Pancreas (tissue), 10 donors: ENCODE results near the gene SBF2. TPM values are rescaled to one million over a fixed set of nuclear protein-coding genes. Genes with fewer than 3 reads are reported as not detected.

Source experiments
- ATAC-seq, 4 donors: fragments of 200-7000 bp; cut with Tn5 transposase; one replicate each; pipeline versions ENCODE4 v1.8.0 to v1.9.1; 2020; ENCODE audit warnings: mild to moderate bottlenecking in 4 of 4, moderate library complexity in 4 of 4
- DNase-seq, 6 donors: peaks; one replicate each; pipeline ENCODE4 v3.0.0-alpha.2; 2020
- FAIRE-seq: peaks from 2 replicates; lab custom pipeline; 2012; peaks lifted over from hg19 to GRCh38; lab: Jason Lieb, UNC
- H3K27ac ChIP-seq, 4 donors: fragments of 200-600 bp; sonication (generic); 1 replicate in 3 of 4; 2 replicates in 1 of 4; pipeline versions ENCODE4 v1.5.0 to v1.8.0; 2020
- H3K27me3 ChIP-seq, 4 donors: fragments of 200-600 bp; one replicate each; pipeline ENCODE4 v1.8.0; 2021
- H3K36me3 ChIP-seq, 3 donors: fragments of 200-600 bp; sonication (generic) in 1 of 3; one replicate each; pipeline versions ENCODE4 v1.5.0 to v1.8.0; 2020 to 2021
- H3K4me1 ChIP-seq, 3 donors: fragments of 200-600 bp; one replicate each; pipeline ENCODE4 v1.8.0; 2021
- H3K4me3 ChIP-seq, 4 donors: fragments of 200-600 bp; sonication (generic) in 2 of 4; one replicate each; pipeline versions ENCODE4 v1.5.0 to v1.8.0; 2020 to 2021
- H3K9me3 ChIP-seq, 4 donors: fragments of 200-600 bp; one replicate each; pipeline ENCODE4 v1.8.0; 2021
- WGBS, 2 donors: extraction: QIAGEN DNeasy Blood & Tissue Kit; methylation state at CpG; one replicate each; pipeline ENCODE4 v1.1.7; 2013; 5-methylcytosine and 5-hydroxymethylcytosine counted together
- intact Hi-C, 3 donors: fragments of 100-400 bp; cut with DNase I; formaldehyde crosslinking; loops; one replicate each; pipeline versions ENCODE4 v1.11.1 to v1.14.2; 2022
- polyA plus RNA-seq, 2 donors: library from polyadenylated mRNA; stranded (reverse); fragments of 200-250 nt; gene quantifications; one replicate each; pipeline ENCODE4 v1.2.3, GENCODE V29; 2013
- total RNA-seq, 6 donors: library from RNA; stranded (reverse); fragmentation: NEBNext Ultra II Directional in 4 of 6; extraction: Animal tissue kit (Norgen Biotek cat#: 25700) in 4 of 6; gene quantifications; one replicate each; pipeline versions ENCODE4 v1.2.1 to v1.2.4, GENCODE V29; 2021 to 2023
- TF ChIP-seq, protein P1 (sequence below), 4 donors: fragments of 200-600 bp; sonication (generic) in 3 of 4; IDR thresholded peaks; one replicate each; pipeline versions ENCODE4 v1.5.0 to v1.8.0; 2021; ENCODE audit warnings: antibody characterized with exemption in 4 of 4
- donor health status: healthy with polysubstance abuse.
- donor health status: DM: no; HTN: no; CAD: no; lungs with moderate emphysema.
- donor health status: DM: no; HTN: no; CAD: no.
- donor health status: control.
- donor health status: control.
- donor health status: Bipolar disorder and iron deficiency.
- donor health status: DM: yes; HTN: yes; CAD: no.
- donor health status: DM: no; HTN: no; CAD: no.
- donor health status: DM: no; HTN: no; CAD: no.
- donor health status: DM: yes; HTN: yes; CAD: no.

The SBF2 gene
- total and polyA plus RNA-seq, 8 donors, result 4.6 to 21.8 (median 10.3) TPM

- H3K9me3 ChIP-seq, result no peaks in the 10 kb centered on the region
- DNase-seq (no peak), ATAC-seq (no peak), FAIRE-seq (no peak)
- H3K27ac ChIP-seq, result no peak overlapping the region
- no peak overlapping the region for H3K4me3 ChIP-seq
- WGBS, 2 donors, result 77 to 78% methylated on average over 4 of the region's 4 CpGs
- H3K27me3 ChIP-seq, result no peaks in the 10 kb centered on the region
- TF ChIP-seq, protein P1, sequence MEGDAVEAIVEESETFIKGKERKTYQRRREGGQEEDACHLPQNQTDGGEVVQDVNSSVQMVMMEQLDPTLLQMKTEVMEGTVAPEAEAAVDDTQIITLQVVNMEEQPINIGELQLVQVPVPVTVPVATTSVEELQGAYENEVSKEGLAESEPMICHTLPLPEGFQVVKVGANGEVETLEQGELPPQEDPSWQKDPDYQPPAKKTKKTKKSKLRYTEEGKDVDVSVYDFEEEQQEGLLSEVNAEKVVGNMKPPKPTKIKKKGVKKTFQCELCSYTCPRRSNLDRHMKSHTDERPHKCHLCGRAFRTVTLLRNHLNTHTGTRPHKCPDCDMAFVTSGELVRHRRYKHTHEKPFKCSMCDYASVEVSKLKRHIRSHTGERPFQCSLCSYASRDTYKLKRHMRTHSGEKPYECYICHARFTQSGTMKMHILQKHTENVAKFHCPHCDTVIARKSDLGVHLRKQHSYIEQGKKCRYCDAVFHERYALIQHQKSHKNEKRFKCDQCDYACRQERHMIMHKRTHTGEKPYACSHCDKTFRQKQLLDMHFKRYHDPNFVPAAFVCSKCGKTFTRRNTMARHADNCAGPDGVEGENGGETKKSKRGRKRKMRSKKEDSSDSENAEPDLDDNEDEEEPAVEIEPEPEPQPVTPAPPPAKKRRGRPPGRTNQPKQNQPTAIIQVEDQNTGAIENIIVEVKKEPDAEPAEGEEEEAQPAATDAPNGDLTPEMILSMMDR (IDR thresholded peaks at IDR 0.05), result no peak
- intact Hi-C loops, result no loop called here
- H3K36me3 ChIP-seq, result no peaks in the 10 kb centered on the region
- peaks cover 13 to 15% (median 13%) of the 10 kb centered on the region in 3 donors for H3K4me1 ChIP-seq
Measured at GRCh38 chr11:9858218-9858617, 435.8 kb downstream of the SBF2 start.

DNA sequence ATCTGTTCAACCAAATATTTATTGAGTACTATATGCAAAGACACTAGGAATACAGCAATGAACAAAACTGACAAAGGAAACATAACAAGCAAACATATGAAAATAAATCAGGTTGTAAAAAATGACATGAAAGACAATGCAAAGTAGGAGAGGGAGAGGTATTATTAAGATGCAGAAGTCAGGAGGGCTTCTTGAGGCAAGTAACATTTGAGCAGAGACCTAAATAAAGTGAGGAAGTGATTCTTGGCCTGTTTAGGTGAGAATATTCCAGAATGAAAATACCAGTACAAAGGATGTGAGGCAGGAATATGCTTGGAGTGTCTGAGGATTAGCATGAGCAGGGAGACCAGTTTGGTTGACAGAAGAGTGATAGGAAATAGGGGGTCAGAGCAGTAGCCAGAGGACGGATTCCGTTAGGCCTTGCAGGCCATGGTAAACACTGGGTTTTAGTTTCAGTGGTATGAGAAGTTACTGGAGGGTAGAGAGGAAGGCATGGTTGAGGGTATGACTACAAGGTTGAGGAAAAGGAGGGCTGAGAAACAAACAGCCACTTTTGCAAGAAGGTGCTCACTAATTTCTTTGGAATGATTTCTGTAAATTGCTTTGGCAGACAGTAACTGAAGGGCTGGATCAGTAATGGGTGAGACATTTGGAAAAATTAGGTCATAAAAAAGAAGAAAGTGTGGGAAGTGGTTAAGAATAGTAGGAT is 438.3 kb downstream of the SBF2 start:
- H3K4me3 ChIP-seq, result no peak overlapping the region
- H3K27ac ChIP-seq, result no peak overlapping the region
- no peaks in the 10 kb centered on the region for H3K36me3 ChIP-seq
- TF ChIP-seq, protein P1 (IDR thresholded peaks at IDR 0.05), result no peak
- DNase-seq, result no peak
- no peak for ATAC-seq
- FAIRE-seq, result no peak
- intact Hi-C loops, result no loop called here
- WGBS, 2 donors, result 92 to 98% methylated on average over 2 of the region's 2 CpGs
- peaks cover 13 to 15% (median 13%) of the 10 kb centered on the region in 3 donors for H3K4me1 ChIP-seq
- H3K9me3 ChIP-seq, result no peaks in the 10 kb centered on the region
- H3K27me3 ChIP-seq, result no peaks in the 10 kb centered on the region

GRCh38 chr11:9853929-9854552 is 440.0 kb downstream of the SBF2 start:
- peaks cover 0 to 4% (median 0%) of the 10 kb centered on the region in 3 donors for H3K36me3 ChIP-seq
- intact Hi-C loops, result no loop called here
- peaks cover 11 to 13% (median 13%) of the 10 kb centered on the region in 3 donors for H3K4me1 ChIP-seq
- no peak overlapping the region for H3K4me3 ChIP-seq
- TF ChIP-seq, protein P1 (IDR thresholded peaks at IDR 0.05), result no peak
- no peak for FAIRE-seq
- H3K27me3 ChIP-seq, result no peaks in the 10 kb centered on the region
- peak in 3 of 4 donors; percentile 77 to 88 (median 87) for ATAC-seq
- DNase-seq, result no peak
- WGBS, 2 donors, result 11 to 17% methylated on average over 1 of the region's 1 CpG
- no peaks in the 10 kb centered on the region for H3K9me3 ChIP-seq
- H3K27ac ChIP-seq, result no peak overlapping the region

GRCh38 chr11:9852465-9852864 is 441.6 kb downstream of the SBF2 start:
- no peak for ATAC-seq
- Histone ChIP-seq H3K4me3 (no peak overlapping the region), H3K9me3 (no peaks in the 10 kb centered on the region), H3K27me3 (no peaks in the 10 kb centered on the region), H3K4me1 (peaks cover 8 to 13% (median 13%) of the 10 kb centered on the region in 3 donors), H3K27ac (no peak overlapping the region), H3K36me3 (peaks cover 0 to 4% (median 0%) of the 10 kb centered on the region in 3 donors)
- WGBS, 2 donors, result 90 to 95% methylated on average over 2 of the region's 2 CpGs
- intact Hi-C loops, result no loop called here
- no peak for DNase-seq
- TF ChIP-seq, protein P1 (IDR thresholded peaks at IDR 0.05), result no peak
- no peak for FAIRE-seq

GRCh38 chr11:9851366-9851765 is 442.7 kb downstream of the SBF2 start:
- Histone ChIP-seq H3K4me1 (peaks cover 8 to 13% (median 13%) of the 10 kb centered on the region in 3 donors), H3K27ac (no peak overlapping the region), H3K27me3 (no peaks in the 10 kb centered on the region), H3K36me3 (peaks cover 0 to 7% (median 0%) of the 10 kb centered on the region in 3 donors), H3K4me3 (no peak overlapping the region), H3K9me3 (no peaks in the 10 kb centered on the region)
- FAIRE-seq, result no peak
- DNase-seq, result no peak
- ATAC-seq, result no peak
- intact Hi-C loops, result no loop called here
- TF ChIP-seq, protein P1 (IDR thresholded peaks at IDR 0.05), result no peak
- WGBS, 2 donors, result 64 to 82% methylated on average over 4 of the region's 4 CpGs
